Adipocyte (in vitro differentiated cells): ENCODE measurements around the gene PGAM2.

Experiments used
- DNase-seq: peaks from one replicate; pipeline ENCODE4 v3.0.0-alpha.2; 2015; ENCODE audit warnings: low read depth
- H3K27me3 ChIP-seq: replicated peaks from 2 replicates; pipeline ENCODE4 v1.7.0; 2013; ENCODE audit warnings: mild to moderate bottlenecking, low read length, moderate library complexity; ENCODE audit not compliant: control insufficient read depth, insufficient read depth
- H3K36me3 ChIP-seq: 2 replicates; pipeline ENCODE4 v1.7.0; 2013; ENCODE audit warnings: low read length, mild to moderate bottlenecking, moderate library complexity; ENCODE audit not compliant: control insufficient read depth, insufficient read depth, severe bottlenecking
- H3K4me1 ChIP-seq: 2 replicates; pipeline ENCODE4 v1.7.0; 2013; ENCODE audit warnings: mild to moderate bottlenecking, low read length, moderate library complexity; ENCODE audit not compliant: control insufficient read depth, insufficient read depth
- H3K4me3 ChIP-seq: 2 replicates; pipeline ENCODE4 v1.7.0; 2013; ENCODE audit warnings: mild to moderate bottlenecking, low read length, moderate library complexity
- H3K9ac ChIP-seq: 2 replicates; pipeline ENCODE4 v1.7.0; 2013; ENCODE audit warnings: mild to moderate bottlenecking, low read length, moderate library complexity
- H3K9me3 ChIP-seq: 2 replicates; pipeline ENCODE4 v1.7.0; 2013; ENCODE audit warnings: mild to moderate bottlenecking, low read length, moderate library complexity; ENCODE audit not compliant: control insufficient read depth

PGAM2 gene

DNA sequence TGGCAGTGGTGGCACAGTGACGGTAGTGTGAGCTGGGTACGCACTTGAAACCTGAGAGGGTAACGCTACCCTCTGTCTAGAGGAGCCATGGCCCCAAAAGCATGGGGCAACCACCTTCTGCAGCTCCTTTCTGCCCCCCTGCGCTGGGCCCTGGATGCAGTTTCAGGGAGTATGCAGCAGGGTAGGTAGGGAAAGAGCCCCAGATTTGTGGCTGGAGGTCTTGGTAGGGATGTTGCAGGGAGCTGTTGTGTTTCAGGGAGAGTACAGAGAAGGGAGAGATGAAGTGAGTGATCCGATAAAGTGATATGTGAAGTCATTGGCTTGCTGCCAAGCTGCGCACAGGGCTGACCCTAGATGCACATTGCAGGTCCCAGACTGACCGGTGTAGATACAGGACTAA, 2.7 kb upstream of the PGAM2 start:
- Histone ChIP-seq H3K36me3 (peaks cover 2% of the 10 kb centered on the region), H3K4me1 (peaks cover 40% of the 10 kb centered on the region), H3K4me3 (no peak overlapping the region), H3K9me3 (no peaks in the 10 kb centered on the region), H3K27me3 (no peaks in the 10 kb centered on the region), H3K9ac (no peak overlapping the region)
- no peak for DNase-seq

DNA sequence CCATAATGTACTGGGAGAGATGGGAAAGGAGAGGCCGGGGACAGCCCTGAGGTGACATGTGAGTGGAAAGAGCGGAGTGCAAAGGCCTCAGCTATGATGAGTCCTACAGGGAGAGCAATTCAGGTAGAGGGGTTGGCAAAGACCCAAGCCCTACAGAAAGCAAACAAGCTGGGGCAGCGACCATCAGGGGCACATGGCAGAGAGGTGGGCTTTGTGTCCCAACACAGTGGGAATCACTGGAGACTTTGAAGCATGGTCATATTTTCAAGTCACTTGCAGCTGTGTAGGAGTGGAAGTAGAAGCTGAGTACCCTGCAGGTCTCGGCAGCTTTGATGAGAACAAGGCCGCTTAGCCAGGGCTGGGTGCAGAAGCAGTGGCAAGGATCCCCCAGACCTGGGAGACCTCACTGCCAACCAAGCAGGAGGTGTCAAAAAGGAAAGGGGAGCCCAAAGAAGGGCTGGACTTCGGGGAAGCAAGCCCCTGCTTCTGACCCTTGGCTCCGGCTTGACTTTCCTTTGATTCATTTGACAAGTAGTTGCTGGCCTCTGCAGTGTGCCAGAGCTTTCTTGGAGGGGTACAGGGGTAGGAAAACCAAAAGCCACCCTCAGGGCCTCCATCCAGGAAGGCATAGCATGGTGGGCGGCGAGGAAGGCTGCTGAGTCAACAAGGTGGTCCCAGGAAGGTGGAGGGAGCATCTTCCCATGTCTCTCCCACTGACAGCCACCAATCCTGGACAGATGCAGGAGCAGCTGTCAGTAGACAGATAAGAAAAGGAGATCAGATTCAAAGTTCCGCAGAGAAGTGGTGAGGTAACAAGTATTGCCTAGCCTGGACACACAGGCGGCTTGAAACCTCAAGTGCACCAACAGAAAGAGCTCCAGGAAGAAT, 1.9 kb upstream of the PGAM2 start:
- Histone ChIP-seq H3K4me3 (no peak overlapping the region), H3K9ac (no peak overlapping the region), H3K36me3 (no peaks in the 10 kb centered on the region), H3K9me3 (no peaks in the 10 kb centered on the region), H3K27me3 (no peaks in the 10 kb centered on the region), H3K4me1 (peaks cover 41% of the 10 kb centered on the region)
- DNase-seq = no peak

DNA sequence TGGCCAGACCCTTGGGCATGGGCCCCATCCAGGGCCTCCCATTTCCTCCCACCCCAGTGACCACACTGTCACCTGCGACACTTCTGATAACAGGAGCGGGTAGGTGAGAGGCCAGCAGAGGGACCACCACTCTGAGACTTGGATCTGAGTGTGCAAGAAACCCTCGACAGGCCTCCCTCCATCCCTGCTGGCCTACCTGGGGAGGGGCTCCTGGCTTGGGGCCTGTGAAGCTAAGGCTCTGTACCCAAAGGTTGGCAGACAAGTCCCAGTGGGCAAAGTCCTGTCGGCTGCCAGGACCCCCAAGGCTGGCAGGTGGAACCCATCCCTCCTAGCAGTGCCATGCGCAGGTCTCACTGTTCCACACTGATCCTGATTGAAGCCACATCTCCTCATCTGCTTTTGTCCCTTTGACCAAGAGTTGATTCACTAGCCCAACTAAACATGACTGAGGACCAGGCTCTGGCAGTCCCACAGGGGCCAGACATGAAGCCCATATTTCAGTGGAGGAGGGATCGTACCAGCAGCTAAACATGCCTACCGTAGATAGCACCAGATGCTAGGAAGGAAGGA, 1.2 kb upstream of the PGAM2 start:
- H3K9me3 ChIP-seq = no peaks in the 10 kb centered on the region
- no peak for DNase-seq
- H3K4me1 ChIP-seq = peaks cover 40% of the 10 kb centered on the region
- no peaks in the 10 kb centered on the region for H3K27me3 ChIP-seq
- no peak overlapping the region for H3K9ac ChIP-seq
- H3K36me3 ChIP-seq = peaks cover 7% of the 10 kb centered on the region
- H3K4me3 ChIP-seq = no peak overlapping the region

DNA sequence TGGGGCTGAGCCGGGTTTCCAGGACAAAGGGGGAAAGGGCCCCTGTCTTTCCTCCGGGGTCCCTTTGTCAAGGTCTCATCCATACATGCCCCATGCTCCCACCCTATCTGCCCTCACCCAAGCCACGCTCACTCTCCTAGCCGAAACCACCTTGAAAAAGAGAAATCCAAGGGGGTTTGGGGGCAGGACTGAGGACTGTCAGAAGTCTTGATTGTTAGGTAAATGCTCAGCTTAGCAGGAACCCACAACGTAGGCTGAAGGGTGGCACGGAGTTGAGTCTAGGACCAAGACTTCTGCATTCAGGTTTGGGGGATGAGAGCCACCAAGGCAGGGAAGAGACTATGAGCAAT, 719 bp upstream of the PGAM2 start:
- Histone ChIP-seq H3K36me3 (peaks cover 12% of the 10 kb centered on the region), H3K27me3 (no peaks in the 10 kb centered on the region), H3K9ac (no peak overlapping the region), H3K4me1 (peaks cover 40% of the 10 kb centered on the region), H3K4me3 (no peak overlapping the region), H3K9me3 (no peaks in the 10 kb centered on the region)
- DNase-seq = no peak

DNA sequence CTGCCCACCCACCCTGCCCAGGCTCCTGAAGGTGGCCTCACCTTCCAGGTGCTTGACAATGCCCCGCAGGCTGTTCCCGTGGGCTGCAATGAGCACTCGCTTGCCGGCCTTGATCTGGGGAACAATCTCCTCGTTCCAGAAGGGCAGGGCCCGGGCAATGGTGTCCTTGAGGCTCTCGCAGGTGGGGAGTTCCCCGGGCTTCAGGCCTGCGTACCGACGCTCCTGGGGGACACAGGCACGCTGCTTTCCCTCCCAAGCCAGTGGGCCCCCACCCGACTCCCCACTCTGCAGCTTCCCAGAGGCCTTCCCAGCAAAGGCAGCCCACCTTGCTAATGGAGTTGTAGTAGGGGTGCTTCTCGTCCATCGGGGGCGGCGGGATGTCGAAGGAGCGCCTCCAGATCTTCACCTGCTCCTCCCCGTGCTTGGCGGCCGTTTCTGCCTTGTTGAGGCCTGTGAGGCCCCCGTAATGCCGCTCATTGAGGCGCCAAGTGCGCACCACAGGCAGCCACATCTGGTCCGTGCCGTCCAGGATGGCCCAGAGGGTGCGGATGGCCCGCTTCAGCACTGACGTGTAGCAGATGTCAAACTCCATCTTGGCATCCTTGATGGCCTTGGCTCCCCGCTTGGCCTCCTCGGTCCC, 456 bp downstream of the PGAM2 start:
- Histone ChIP-seq H3K36me3 (peaks cover 24% of the 10 kb centered on the region), H3K4me3 (no peak overlapping the region), H3K9ac (no peak overlapping the region), H3K4me1 (peaks cover 40% of the 10 kb centered on the region), H3K27me3 (no peaks in the 10 kb centered on the region), H3K9me3 (no peaks in the 10 kb centered on the region)
- DNase-seq = no peak

DNA sequence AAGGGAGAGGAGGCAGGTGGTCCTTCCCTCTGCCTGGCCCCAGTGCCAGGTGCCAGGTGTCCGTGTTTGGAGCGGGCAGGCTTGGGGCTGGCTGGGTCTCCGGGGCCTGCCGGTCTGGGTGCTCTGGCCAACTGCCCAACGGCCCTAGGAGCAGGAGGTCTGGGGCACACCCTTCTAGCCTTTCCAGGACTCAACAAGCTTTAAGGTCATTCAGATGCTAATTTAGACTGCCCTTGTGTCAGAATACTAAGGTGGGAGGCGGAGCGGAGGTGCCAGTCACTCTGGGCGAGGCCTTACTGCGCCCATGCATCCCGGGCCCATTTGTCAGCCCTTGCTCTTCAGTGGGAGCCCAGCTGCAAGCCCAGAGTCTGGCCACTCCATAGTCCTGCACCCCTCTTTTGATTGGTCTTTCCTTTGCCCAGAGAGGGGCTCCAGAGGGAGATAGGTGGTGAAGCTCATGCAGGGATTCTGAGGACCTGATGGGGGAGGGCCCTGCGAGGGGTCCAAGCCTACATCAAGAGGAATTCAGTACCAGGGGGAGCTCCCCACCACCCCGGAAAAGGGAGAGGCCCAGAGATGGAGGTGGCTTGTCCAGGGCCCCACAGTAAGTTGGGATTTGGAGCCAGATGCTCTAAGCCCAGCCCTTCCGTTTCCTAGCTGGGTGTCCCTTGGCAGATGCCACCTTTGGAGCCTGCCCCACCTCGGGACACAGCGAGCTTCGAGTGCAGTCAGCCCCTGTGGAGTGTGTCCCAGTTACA, 1.3 kb downstream of the PGAM2 start:
- Histone ChIP-seq H3K4me3 (no peak overlapping the region), H3K4me1 (peaks cover 40% of the 10 kb centered on the region), H3K27me3 (no peaks in the 10 kb centered on the region), H3K9ac (no peak overlapping the region), H3K9me3 (no peaks in the 10 kb centered on the region), H3K36me3 (peaks cover 32% of the 10 kb centered on the region)
- DNase-seq = no peak

DNA sequence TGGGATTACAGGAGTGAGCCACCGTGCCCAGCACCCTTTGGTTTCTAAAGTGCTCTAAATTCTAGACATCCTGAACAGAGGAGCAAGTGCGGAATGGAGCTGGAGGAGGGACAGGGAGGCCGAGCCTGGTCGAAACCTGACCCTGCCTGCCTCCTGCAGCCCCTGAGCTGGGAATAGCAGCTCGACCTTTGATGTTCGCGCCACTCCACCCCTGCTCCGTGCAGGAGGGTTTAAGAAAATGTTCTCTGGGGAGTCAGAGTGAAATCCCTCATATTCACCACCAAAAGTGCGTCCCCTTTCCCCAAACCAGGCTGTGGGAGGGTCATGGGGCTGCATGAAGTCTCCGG, 1.8 kb downstream of the PGAM2 start:
- H3K4me1 ChIP-seq = peaks cover 40% of the 10 kb centered on the region
- DNase-seq = no peak
- peaks cover 38% of the 10 kb centered on the region for H3K36me3 ChIP-seq
- H3K4me3 ChIP-seq = no peak overlapping the region
- H3K27me3 ChIP-seq = no peaks in the 10 kb centered on the region
- H3K9ac ChIP-seq = no peak overlapping the region
- no peaks in the 10 kb centered on the region for H3K9me3 ChIP-seq

DNA sequence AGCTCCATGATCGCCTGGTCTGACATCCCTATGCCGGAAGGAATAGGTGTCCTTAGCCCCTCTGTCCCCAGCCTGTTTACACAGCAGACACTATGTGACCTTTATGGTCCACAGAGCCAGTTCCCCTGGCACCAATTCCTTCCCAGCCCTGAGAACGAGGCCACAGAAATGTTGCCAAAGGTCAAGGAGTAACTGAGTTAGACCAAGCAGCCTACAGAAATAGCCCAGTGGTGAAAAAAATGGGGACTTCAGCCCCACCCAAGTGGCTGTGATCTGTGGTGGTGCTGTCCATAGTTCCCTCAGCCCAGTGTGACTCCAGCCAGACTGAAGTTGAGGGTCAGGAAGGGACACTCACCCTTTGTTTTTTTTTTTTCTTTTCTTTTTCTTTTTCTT, 2.5 kb downstream of the PGAM2 start:
- DNase-seq = no peak
- Histone ChIP-seq H3K27me3 (no peaks in the 10 kb centered on the region), H3K4me3 (peak overlapping the region; percentile 50), H3K4me1 (peaks cover 40% of the 10 kb centered on the region), H3K36me3 (peaks cover 44% of the 10 kb centered on the region), H3K9me3 (no peaks in the 10 kb centered on the region), H3K9ac (no peak overlapping the region)

DNA sequence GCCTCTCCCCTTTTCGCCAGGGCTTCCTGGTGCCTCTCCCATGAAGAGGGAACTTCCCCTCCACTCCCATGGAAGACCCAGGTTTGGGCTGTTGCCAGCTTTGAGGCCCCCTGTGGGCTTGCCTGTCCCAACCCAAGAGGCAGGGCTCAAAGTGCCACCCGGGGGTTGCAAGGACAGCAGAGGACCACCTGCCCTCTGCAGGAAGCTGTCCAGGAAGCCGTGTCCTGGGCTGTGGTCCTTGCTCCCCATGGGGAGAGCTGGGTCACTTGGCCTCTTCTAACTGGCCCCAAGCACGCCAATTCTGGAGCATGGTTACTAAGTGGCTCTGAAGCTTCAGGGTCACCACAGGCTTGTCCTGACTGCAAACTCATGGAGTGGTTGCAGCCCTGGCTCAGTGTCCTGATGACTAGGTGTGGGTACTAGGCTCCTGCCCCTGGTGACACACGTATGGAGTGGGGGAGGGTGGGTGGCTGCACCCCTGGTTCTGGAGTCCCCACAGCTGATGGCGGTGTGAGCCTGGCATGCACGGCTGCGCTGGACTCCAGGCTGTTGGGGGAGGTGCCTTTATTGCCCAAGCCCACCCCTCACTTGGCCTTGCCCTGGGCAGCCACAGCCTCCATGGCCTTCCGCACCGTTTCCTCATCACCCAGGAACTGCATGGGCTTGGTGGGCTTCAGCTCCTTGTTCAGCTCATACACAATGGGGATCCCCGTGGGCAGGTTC, 3.0 kb downstream of the PGAM2 start:
- peaks cover 49% of the 10 kb centered on the region for H3K36me3 ChIP-seq
- no peaks in the 10 kb centered on the region for H3K9me3 ChIP-seq
- no peak overlapping the region for H3K9ac ChIP-seq
- no peaks in the 10 kb centered on the region for H3K27me3 ChIP-seq
- DNase-seq = no peak
- peaks cover 40% of the 10 kb centered on the region for H3K4me1 ChIP-seq
- peak overlapping the region; percentile 50 for H3K4me3 ChIP-seq

DNA sequence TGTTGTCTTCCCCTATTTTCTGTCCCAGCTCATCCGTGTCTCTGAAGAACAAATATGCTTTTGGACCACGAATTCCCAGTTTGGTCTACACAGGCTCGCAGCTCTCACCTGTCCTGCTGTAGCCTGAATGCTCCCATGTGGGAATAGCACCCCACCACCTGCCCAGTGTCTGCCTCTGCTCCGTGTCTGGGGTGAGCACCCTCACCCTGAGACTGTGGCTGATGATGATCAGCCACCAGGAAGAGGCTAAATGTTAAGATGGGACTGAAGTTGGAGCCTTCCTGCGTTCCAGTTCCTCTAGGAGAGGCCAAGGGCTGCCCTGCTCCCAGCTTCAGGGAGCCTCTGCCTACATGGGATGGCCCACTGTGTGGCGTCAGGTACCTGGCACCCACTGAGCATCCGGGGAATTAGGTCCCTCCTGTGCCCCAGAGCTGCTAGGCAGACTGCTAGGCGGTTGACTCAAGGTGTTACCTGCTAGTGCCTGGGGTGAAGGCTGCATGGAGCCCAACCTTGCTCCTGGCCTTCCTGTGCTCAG, 3.7 kb downstream of the PGAM2 start:
- peaks cover 40% of the 10 kb centered on the region for H3K4me1 ChIP-seq
- no peak overlapping the region for H3K4me3 ChIP-seq
- H3K36me3 ChIP-seq = peaks cover 56% of the 10 kb centered on the region
- H3K9ac ChIP-seq = no peak overlapping the region
- H3K9me3 ChIP-seq = no peaks in the 10 kb centered on the region
- no peak for DNase-seq
- H3K27me3 ChIP-seq = no peaks in the 10 kb centered on the region
